HepG2 (cell line): ENCODE data around the gene SIGLEC8. TPM values are rescaled to one million over a fixed set of nuclear protein-coding genes. Genes with fewer than 3 reads are reported as not detected.

Source experiments
- ATAC-seq: fragments of 200-7000 bp; cut with Tn5 transposase; 3 replicates; pipeline ENCODE4 v1.9.1; 2020; ENCODE audit warnings: mild to moderate bottlenecking, moderate library complexity
- BruUV-seq: library from RNA; stranded (reverse); fragments of 400-500 nt; replicated peaks from 2 replicates; lab custom pipeline; 2021; lab: Mats Ljungman, UMichigan
- CTCF ChIA-PET: fragments of 300-600 bp; formaldehyde crosslinking; extraction: SDS; loops from one replicate; lab custom pipeline; 2021; ENCODE audit warnings: low total read pairs, inconsistent platforms, low intra/inter-chr PET ratio; lab: Yijun Ruan, JAX
- POLR2A ChIA-PET: fragments of 350-600 bp; sonication (Branson Sonifier 250); formaldehyde crosslinking; loops from one replicate; lab custom pipeline; 2020; ENCODE audit warnings: antibody characterized with exemption, inconsistent platforms; lab: Yijun Ruan, JAX
- DNase-seq: peaks from one replicate; pipeline ENCODE4 v3.0.0-alpha.2; 2015; ENCODE audit warnings: low spot score
- FAIRE-seq: peaks from 3 replicates; lab custom pipeline; 2011; peaks lifted over from hg19 to GRCh38; lab: Jason Lieb, UNC
- H2AFZ ChIP-seq: one replicate; pipeline ENCODE4 v1.6.1; 2011; ENCODE audit warnings: low read length, inconsistent platforms
- H3K27ac ChIP-seq: fragments of 300-600 bp; 3 replicates; pipeline ENCODE4 v1.8.0; 2011; ENCODE audit warnings: mixed run types, mild to moderate bottlenecking, mixed read lengths, low read length, inconsistent platforms; ENCODE audit not compliant: insufficient read depth; ENCODE audit errors: extremely low read length
- H3K27me3 ChIP-seq, 2 experiments: fragments of 200-600 bp in 1 of 2; 2 replicates in 1 of 2; 3 replicates in 1 of 2; pipeline versions ENCODE4 v1.6.0 to v1.8.0; 2011; ENCODE audit warnings: low read length in 2 of 2, mild to moderate bottlenecking in 2 of 2, moderate library complexity in 2 of 2, inconsistent platforms in 1 of 2; ENCODE audit not compliant: insufficient read depth in 2 of 2, control insufficient read depth in 1 of 2
- H3K36me3 ChIP-seq, 2 experiments: fragments of 200-600 bp in 1 of 2; replicated peaks in 1 of 2; 2 replicates in 1 of 2; 3 replicates in 1 of 2; pipeline versions ENCODE4 v1.5.1 to v1.8.0; 2011; ENCODE audit warnings: low read length in 2 of 2, inconsistent platforms in 1 of 2; ENCODE audit not compliant: insufficient read depth in 2 of 2, control insufficient read depth in 1 of 2
- H3K4me1 ChIP-seq: 2 replicates; pipeline ENCODE4 v1.5.1; 2012; ENCODE audit warnings: low read length, inconsistent platforms; ENCODE audit not compliant: insufficient read depth
- H3K4me2 ChIP-seq: 2 replicates; pipeline ENCODE4 v1.6.0; 2011; ENCODE audit warnings: low read depth, low read length, inconsistent platforms
- H3K4me3 ChIP-seq, 3 experiments: fragments of 200-600 bp in 1 of 3; sonication (generic), shearing (Covaris generic) in 1 of 3; replicated peaks in 1 of 3; 2 replicates each; pipeline ENCODE4 v1.5.1; 2011 to 2016; ENCODE audit warnings: low read length in 3 of 3, inconsistent platforms in 2 of 3, low read depth in 2 of 3, mild to moderate bottlenecking in 2 of 3, control low read depth in 1 of 3, mixed read lengths in 1 of 3; ENCODE audit not compliant: insufficient read depth in 1 of 3
- H3K79me2 ChIP-seq: one replicate; pipeline ENCODE4 v1.6.1; 2011; ENCODE audit warnings: low read length, inconsistent platforms; ENCODE audit not compliant: insufficient read depth
- H3K9ac ChIP-seq: 2 replicates; pipeline ENCODE4 v1.6.0; 2011; ENCODE audit warnings: mild to moderate bottlenecking, low read depth, low read length, inconsistent platforms; ENCODE audit not compliant: insufficient read depth
- H3K9me3 ChIP-seq: 2 replicates; pipeline ENCODE4 v1.5.1; 2012; ENCODE audit warnings: mild to moderate bottlenecking, low read length
- H4K20me1 ChIP-seq: 2 replicates; pipeline ENCODE4 v1.6.0; 2011; ENCODE audit warnings: inconsistent platforms, mild to moderate bottlenecking, low read length, moderate library complexity; ENCODE audit not compliant: insufficient read depth
- EEA1 ChIP-seq: sonication (generic); formaldehyde crosslinking; IDR thresholded peaks from 2 replicates; pipeline ENCODE4 v1.5.1; 2020; ENCODE audit warnings: mild to moderate bottlenecking, missing genetic modification reagents, borderline replicate concordance
- IRF2 ChIP-seq: IDR thresholded peaks from 2 replicates; pipeline ENCODE4 v1.6.1; 2018; ENCODE audit warnings: missing genetic modification reagents, missing compliant biosample characterization
- MIER3 ChIP-seq: IDR thresholded peaks from 2 replicates; pipeline ENCODE4 v1.6.1; 2016; ENCODE audit warnings: missing compliant biosample characterization, borderline replicate concordance
- NFE2 ChIP-seq: sonication (generic); formaldehyde crosslinking; IDR thresholded peaks from 2 replicates; pipeline ENCODE4 v1.4.0; 2020; ENCODE audit warnings: missing genetic modification reagents
- ZNF12 ChIP-seq: sonication (generic); formaldehyde crosslinking; IDR thresholded peaks from 2 replicates; pipeline ENCODE4 v1.5.0; 2020; ENCODE audit warnings: missing genetic modification reagents
- ZNF34 ChIP-seq: sonication (generic); formaldehyde crosslinking; IDR thresholded peaks from 2 replicates; pipeline ENCODE4 v1.4.0; 2020; ENCODE audit warnings: mild to moderate bottlenecking, missing genetic modification reagents, borderline replicate concordance
- ZNF441 ChIP-seq: sonication (generic); formaldehyde crosslinking; IDR thresholded peaks from 2 replicates; pipeline ENCODE4 v1.7.0; 2021; ENCODE audit warnings: missing genetic modification reagents, borderline replicate concordance
- ZNF546 ChIP-seq: sonication (generic); formaldehyde crosslinking; conservative IDR thresholded peaks from 2 replicates; pipeline ENCODE4 v1.8.1; 2023; ENCODE audit warnings: mild to moderate bottlenecking, missing genetic modification reagents
- ZNF660 ChIP-seq: sonication (generic); formaldehyde crosslinking; IDR thresholded peaks from 2 replicates; pipeline ENCODE4 v1.5.1; 2020; ENCODE audit warnings: mild to moderate bottlenecking, low read depth, missing genetic modification reagents, borderline replicate concordance
- ZNF720 ChIP-seq: sonication (generic); formaldehyde crosslinking; IDR thresholded peaks from 2 replicates; pipeline ENCODE4 v1.4.0; 2020; ENCODE audit warnings: missing genetic modification reagents
- ZSCAN21 ChIP-seq: sonication (generic); formaldehyde crosslinking; IDR thresholded peaks from 2 replicates; pipeline ENCODE4 v1.8.0; 2022; ENCODE audit warnings: mild to moderate bottlenecking, missing genetic modification reagents, moderate library complexity, borderline replicate concordance
- WGBS: methylation state at CpG from one replicate; pipeline ENCODE4 v1.1.6; 2017; ENCODE audit warnings: low lambda C conversion rate; 5-methylcytosine and 5-hydroxymethylcytosine counted together
- in situ Hi-C: cut with HindIII; loops from 2 replicates; pipeline ENCODE4 v1.10.0; 2017; ENCODE audit warnings: low pct_unique_long_range_greater_than_20kb; ENCODE audit not compliant: extremely low pct_ligation_motif_present
- intact Hi-C: fragments of 100-400 bp; cut with micrococcal nuclease; formaldehyde crosslinking; loops from one replicate; pipeline ENCODE4 v1.10.0; 2022; ENCODE audit not compliant: unreplicated experiment
- polyA plus RNA-seq, 8 experiments: library from polyadenylated mRNA; depleted of rRNA in 3 of 8; stranded (reverse) in 7 of 8; unstranded in 1 of 8; fragments of >200 nt; fragmentation: Illumina TruSeq in 4 of 8; extraction: Trizol in 4 of 8; gene quantifications; 2 replicates each; pipeline versions ENCODE4 v1.2.1 to v1.2.3, GENCODE V29; 2011 to 2016; ENCODE audit warnings: low read depth in 4 of 8, missing spikeins in 1 of 8, mixed read lengths in 1 of 8; ENCODE audit not compliant: insufficient read depth in 1 of 8
- total RNA-seq, 5 experiments: library from RNA; depleted of rRNA; stranded (reverse); fragments of >200 nt; fragmentation: Illumina TruSeq; extraction: Trizol; gene quantifications; 2 replicates each; pipeline ENCODE4 v1.2.3, GENCODE V29; 2016; ENCODE audit warnings: low read depth in 1 of 5

The SIGLEC8 gene
- total and polyA plus RNA-seq, 2 of the 13 experiments (the other 11 are each of a cell fraction or from before 2014, with no cell fraction given) = not detected

- Histone ChIP-seq H3K4me2 (no peak overlapping the region), H3K79me2 (no peaks in the 10 kb centered on the region), H3K27me3 (no peaks in the 10 kb centered on the region; a peak in 2 of 5 replicates), H3K9me3 (no peaks in the 10 kb centered on the region), H3K27ac (no peak overlapping the region), H3K4me3 (no peak overlapping the region), H3K4me1 (no peaks in the 10 kb centered on the region), H3K36me3 (no peaks in the 10 kb centered on the region), H4K20me1 (peaks cover 5% of the 10 kb centered on the region; the same call in 1 of the 2 replicates), H2AFZ (no peak overlapping the region), H3K9ac (no peak overlapping the region)
- CTCF ChIA-PET = no interaction called here
- ATAC-seq (no peak), FAIRE-seq (no peak), DNase-seq (no peak)
- intact Hi-C loops = no loop called here
- POLR2A ChIA-PET = no interaction called here
- TF ChIP-seq MIER3 (CRISPR knock-in tag) (no peak), ZSCAN21 (CRISPR knock-in tag) (no peak), ZNF660 (CRISPR knock-in tag) (no peak), ZNF12 (CRISPR knock-in tag) (no peak), ZNF720 (CRISPR knock-in tag) (no peak), ZNF441 (CRISPR knock-in tag) (no peak), IRF2 (CRISPR knock-in tag) (no peak), EEA1 (CRISPR knock-in tag) (no peak), NFE2 (CRISPR knock-in tag) (no peak), ZNF546 (CRISPR knock-in tag) (no peak), ZNF34 (CRISPR knock-in tag) (no peak)
- BruUV-seq = no TSS peak
- in situ Hi-C loops = no loop called here
- WGBS = 30% methylated on average over 3 of the region's 3 CpGs
Observed at GRCh38 chr19:51417810-51418157, 40.5 kb downstream of the SIGLEC8 start.
